GM12864 (cell line): ENCODE measurements around the gene HCFC1.

Source experiments
- DNase-seq: peaks from one replicate; pipeline ENCODE4 v3.0.0-alpha.2; 2011; ENCODE audit warnings: low read depth
- H3K4me3 ChIP-seq: 2 replicates; pipeline ENCODE4 v1.5.1; 2011; ENCODE audit warnings: mild to moderate bottlenecking, low read depth, low read length, control low read depth
- TF ChIP-seq, protein P1 (sequence below): IDR thresholded peaks from 2 replicates; pipeline ENCODE4 v1.5.1; 2011; ENCODE audit warnings: low read depth, mild to moderate bottlenecking, moderate library complexity, low read length, control low read depth, inconsistent platforms; ENCODE audit errors: missing control alignments

HCFC1 gene

GRCh38 chrX:153992180-153992579 is 20.6 kb upstream of the HCFC1 start:
- H3K4me3 ChIP-seq = no peak overlapping the region
- DNase-seq = no peak
- TF ChIP-seq, protein P1, sequence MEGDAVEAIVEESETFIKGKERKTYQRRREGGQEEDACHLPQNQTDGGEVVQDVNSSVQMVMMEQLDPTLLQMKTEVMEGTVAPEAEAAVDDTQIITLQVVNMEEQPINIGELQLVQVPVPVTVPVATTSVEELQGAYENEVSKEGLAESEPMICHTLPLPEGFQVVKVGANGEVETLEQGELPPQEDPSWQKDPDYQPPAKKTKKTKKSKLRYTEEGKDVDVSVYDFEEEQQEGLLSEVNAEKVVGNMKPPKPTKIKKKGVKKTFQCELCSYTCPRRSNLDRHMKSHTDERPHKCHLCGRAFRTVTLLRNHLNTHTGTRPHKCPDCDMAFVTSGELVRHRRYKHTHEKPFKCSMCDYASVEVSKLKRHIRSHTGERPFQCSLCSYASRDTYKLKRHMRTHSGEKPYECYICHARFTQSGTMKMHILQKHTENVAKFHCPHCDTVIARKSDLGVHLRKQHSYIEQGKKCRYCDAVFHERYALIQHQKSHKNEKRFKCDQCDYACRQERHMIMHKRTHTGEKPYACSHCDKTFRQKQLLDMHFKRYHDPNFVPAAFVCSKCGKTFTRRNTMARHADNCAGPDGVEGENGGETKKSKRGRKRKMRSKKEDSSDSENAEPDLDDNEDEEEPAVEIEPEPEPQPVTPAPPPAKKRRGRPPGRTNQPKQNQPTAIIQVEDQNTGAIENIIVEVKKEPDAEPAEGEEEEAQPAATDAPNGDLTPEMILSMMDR = no peak

GRCh38 chrX:153991013-153991580 is 19.5 kb upstream of the HCFC1 start:
- DNase-seq = no peak
- H3K4me3 ChIP-seq = no peak overlapping the region
- TF ChIP-seq, protein P1 = no peak

DNA sequence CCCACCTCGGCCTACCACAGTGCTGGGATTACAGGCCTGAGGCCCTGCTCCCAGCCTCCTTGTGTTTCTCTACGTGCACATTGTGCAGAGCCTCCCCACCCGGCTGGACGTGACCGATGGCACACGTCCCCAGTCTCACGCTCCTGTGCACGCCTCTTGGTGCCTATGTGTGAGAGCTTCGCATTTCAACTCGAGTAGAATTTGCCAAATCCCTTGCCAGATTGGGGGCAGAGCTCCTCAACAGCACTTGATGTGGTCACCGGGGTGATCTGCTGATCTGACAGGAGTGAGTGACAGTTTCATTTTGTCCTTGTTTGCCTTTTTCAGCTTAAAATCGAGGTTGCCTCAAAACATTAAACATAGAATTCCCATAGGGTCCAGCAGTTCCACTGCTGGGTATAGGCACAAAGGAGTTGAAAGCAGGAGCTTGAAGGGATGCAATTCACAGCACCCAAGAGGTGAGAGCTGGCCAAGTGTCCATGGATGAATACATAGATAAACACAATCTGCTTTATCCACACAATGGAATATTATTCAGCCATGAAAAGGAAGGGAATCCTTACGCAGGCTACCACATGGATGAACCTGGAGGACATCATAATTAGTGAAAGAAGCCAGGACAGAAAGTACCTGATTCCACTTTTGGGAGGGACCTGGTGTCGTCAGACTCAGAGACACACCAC is 18.5 kb upstream of the HCFC1 start:
- no peak overlapping the region for H3K4me3 ChIP-seq
- TF ChIP-seq, protein P1 = no peak

GRCh38 chrX:153988493-153988892 is 16.9 kb upstream of the HCFC1 start:
- TF ChIP-seq, protein P1 = no peak
- H3K4me3 ChIP-seq = no peak overlapping the region
- no peak for DNase-seq

More for the DNA sequence above, 18.5 kb upstream of the HCFC1 start:
- DNase-seq = no peak

- DNase-seq = no peak
- TF ChIP-seq, protein P1 = no peak
These were observed 12.9 kb upstream of the HCFC1 start for GRCh38 chrX:153984351-153985178.

DNA sequence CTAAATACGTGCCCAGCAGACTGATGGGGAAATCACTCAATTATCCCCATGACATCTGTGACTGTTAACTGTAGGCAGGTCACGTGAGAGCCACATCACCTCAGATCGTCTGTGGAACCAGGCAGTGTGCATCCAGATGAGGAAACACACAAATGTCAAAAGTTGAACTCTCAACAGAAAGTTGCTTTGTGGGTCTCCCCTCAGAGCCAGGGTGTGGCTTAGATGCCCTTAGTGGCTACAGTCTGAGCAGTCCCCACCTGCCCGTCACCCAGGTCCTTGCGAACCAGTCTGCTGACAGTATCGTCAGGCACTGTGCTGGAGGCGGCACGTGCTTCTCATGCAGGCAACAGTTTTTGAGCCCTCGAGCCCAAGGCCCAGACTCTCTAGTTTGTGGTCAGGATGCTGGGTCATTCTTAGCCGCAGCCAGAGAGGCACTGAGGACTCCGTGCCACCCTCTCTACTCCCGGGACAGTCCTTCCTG is 11.7 kb upstream of the HCFC1 start:
- TF ChIP-seq, protein P1 = no peak
- H3K4me3 ChIP-seq = no peak overlapping the region
- DNase-seq = no peak

More at GRCh38 chrX:153984351-153985178, 12.9 kb upstream of the HCFC1 start:
- H3K4me3 ChIP-seq = peak overlapping the region; percentile 33
